H1 (cell line): ENCODE results near the gene RAP1A. TPM values are rescaled to one million over a fixed set of nuclear protein-coding genes. Genes with fewer than 3 reads are reported as not detected.

ENCODE experiments used
- BCL11A ChIP-seq, 2 experiments: IDR thresholded peaks; one replicate each; pipeline ENCODE4 v1.6.1; 2011; ENCODE audit warnings: low read depth in 2 of 2, low read length in 2 of 2, mild to moderate bottlenecking in 2 of 2
- CEBPB ChIP-seq: IDR thresholded peaks from 2 replicates; pipeline ENCODE4 v1.6.1; 2012; ENCODE audit warnings: low read depth, low read length
- POU5F1 ChIP-seq: IDR thresholded peaks from 2 replicates; pipeline ENCODE4 v1.6.1; 2011; ENCODE audit warnings: low read depth, mild to moderate bottlenecking, low read length, moderate library complexity
- RNF2 ChIP-seq: fragments of 200-900, 300-1000 bp; sonication (generic); IDR thresholded peaks from 2 replicates; pipeline ENCODE4 v1.7.1; 2016; ENCODE audit warnings: borderline replicate concordance, low read depth, mild to moderate bottlenecking, antibody characterized with exemption, low read length; ENCODE audit not compliant: poor library complexity, severe bottlenecking; ENCODE audit errors: missing control alignments
- SRF ChIP-seq: IDR thresholded peaks from 2 replicates; pipeline ENCODE4 v1.6.1; 2011; ENCODE audit warnings: mild to moderate bottlenecking, low read depth, low read length, moderate library complexity
- TBP ChIP-seq: IDR thresholded peaks from 2 replicates; pipeline ENCODE4 v1.6.1; 2011; ENCODE audit warnings: low read depth, low read length, improper control_type of control experiment
- polyA plus RNA-seq, 7 experiments: library from polyadenylated mRNA; depleted of rRNA in 3 of 7; stranded (reverse) in 5 of 7; unstranded in 2 of 7; fragments of >200 nt in 5 of 7; fragments of 200-250 nt in 2 of 7; gene quantifications; 1 replicate in 5 of 7; 2 replicates in 1 of 7; 4 replicates in 1 of 7; pipeline versions ENCODE4 v1.2.1 to v1.2.3, GENCODE V29; 2011 to 2013; ENCODE audit warnings: missing spikeins in 2 of 7, mixed read lengths in 2 of 7
- total RNA-seq: library from RNA; stranded (reverse); fragmentation: NEBNext Ultra II Directional; extraction: Animal tissue kit (Norgen Biotek cat#: 25700); gene quantifications from 2 replicates; pipeline ENCODE4 v1.2.1, GENCODE V29; 2021

Gene RAP1A
- total and polyA plus RNA-seq, 2 of the 8 experiments (the other 6 are each of a cell fraction or from before 2014, with no cell fraction given), result 10.9 to 35.8 TPM

DNA sequence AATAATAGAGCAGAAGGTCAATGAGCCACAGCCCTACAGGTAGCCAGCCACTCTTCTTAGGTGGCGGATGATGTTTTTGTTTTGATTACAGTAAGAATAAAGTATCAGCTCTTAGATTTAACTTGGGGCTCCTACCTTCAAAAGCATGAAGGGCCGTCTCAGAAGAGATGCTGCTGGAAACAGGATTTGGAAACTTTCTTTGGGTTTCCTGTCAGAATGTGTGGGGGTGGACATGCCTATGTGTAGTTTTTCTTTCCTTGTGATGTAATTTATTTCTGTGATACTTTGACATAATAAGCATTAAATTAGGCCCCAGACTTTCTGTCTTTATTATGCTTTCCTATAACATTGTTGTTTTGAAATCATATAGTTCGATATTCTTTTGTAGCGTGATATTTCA lies 1.5 kb downstream of the RAP1A start (continued):
- no peak for TF ChIP-seq RNF2
- no peak for TF ChIP-seq BCL11A (IDR thresholded peaks at IDR 0.05; ENCODE audit: low read depth in 2 of 2, low read length in 2 of 2)
- TF ChIP-seq SRF, result no peak
- no peak for TF ChIP-seq TBP
- TF ChIP-seq CEBPB, result no peak
- TF ChIP-seq POU5F1, result no peak
